Medulla oblongata (tissue), 1 donor: ENCODE measurements around the gene EIF3M.
"Not testable (repeated sequence)": the region's sequence is repeated elsewhere in the genome, so short reads cannot be mapped to it uniquely, and the experiment has no call there.

ENCODE experiments used
- DNase-seq: peaks from one replicate; pipeline ENCODE4 v3.0.0-alpha.2; 2015; ENCODE audit errors: extremely low spot score

Gene EIF3M

DNA sequence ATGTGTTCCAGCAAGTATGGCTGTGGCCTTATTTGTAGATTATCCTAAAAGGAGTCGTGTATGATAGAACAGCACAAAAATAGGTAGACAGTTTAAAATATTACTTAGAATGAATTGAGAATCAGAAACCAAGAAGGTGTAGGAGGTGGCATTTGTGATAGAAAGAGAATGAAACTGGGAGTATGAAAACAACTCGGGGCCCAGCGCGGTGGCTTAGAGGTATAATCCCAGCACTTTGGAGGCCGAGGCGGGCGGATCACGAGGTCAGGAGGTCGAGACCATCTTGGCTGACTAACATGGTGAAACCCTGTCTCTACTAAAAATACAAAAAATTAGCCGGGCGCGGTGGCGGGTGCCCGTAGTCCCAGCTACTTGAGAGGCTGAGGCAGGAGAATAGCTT lies 12.5 kb downstream of the EIF3M start:
- DNase-seq = not testable (repeated sequence)

DNA sequence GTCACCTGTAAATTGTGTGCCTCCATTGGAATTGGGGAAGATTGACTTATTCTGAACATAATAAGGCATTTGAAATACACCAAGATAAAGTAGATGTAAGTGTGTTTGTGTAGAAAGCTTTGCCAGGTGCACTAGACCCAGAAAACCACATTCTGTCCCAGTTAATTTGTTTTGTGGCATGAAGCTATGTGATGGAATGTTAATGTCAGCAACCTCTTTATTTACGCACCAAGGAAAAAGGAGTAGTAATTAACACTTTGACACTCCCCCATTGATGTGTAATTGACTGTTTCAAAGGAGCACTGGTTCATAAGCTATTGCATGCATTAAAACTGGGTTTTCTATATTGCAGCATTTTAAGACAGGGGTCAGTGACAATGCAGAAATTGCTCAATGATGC lies 14.3 kb downstream of the EIF3M start:
- DNase-seq = no peak

DNA sequence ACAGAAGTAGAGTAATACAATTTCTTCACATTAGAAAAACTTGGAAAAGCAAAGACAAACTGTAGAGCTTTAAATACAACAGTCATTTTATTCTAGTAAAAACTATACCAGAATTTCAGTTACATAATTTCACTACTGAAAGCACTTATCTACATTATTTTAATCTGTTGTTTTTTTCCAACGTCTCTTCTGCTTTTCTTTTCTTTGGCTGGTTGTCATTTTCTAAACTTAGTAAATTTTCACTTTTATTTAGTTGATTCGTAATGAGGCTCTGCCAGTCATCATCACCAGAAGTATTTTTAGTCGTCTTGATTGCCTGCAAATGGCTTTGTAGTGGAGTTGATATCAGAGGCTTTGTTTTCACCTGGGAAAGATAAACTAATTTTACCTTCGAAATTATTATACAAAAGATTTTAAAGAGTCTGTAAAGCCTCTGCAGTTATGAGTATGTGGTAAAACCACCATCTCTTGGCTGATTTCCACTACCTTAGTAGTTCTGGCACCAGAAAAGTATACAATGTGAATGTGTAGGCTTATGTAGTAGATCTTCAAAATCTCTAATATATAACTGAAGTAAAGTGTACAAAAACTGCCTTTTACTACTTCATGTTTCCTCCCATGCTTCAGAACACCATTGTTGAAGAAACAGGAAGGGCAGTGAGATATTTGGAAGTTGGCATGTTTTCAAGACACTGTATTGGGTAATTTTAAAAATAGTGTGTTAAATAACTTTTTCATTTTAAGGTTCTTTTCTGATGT lies 19.2 kb downstream of the EIF3M start:
- DNase-seq = no peak

DNA sequence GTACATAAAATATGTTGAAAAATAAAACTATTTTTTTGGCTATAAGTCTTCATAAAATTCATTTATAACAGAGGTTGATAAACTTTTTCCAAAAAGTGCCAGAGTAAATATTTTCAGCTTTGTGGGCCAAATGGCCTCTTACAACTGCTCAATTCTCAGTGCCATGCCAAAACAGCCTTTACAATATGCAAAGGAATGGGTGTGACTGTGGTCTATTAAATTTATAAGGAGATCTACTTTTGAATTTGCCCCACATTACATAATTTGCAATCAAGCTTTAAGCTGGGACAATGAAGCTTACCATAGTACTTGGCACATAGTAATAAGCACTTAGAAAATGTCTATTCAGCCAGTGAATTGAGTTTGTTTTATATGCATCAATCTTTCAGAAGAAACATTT lies 22.6 kb downstream of the EIF3M start:
- DNase-seq = no peak

DNA sequence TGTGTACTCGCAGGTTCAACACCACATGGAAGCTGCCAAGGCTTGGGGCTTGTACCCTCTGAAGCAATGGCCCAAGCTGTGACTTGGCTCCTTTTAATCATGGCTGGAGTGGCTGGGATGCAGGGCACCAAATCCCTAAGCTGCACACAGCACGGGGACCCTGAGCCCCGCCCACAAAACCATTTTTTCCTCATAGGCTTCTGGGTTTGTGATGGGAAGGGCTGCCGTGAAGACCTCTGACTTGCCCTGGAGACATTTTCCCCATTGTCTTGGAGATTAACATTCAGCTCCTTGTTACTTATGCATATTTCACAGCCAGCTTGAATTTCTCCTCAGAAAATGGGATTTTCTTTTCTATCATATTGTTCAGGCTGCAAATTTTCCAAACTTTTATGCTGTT lies 25.2 kb downstream of the EIF3M start:
- DNase-seq = not testable (repeated sequence)

DNA sequence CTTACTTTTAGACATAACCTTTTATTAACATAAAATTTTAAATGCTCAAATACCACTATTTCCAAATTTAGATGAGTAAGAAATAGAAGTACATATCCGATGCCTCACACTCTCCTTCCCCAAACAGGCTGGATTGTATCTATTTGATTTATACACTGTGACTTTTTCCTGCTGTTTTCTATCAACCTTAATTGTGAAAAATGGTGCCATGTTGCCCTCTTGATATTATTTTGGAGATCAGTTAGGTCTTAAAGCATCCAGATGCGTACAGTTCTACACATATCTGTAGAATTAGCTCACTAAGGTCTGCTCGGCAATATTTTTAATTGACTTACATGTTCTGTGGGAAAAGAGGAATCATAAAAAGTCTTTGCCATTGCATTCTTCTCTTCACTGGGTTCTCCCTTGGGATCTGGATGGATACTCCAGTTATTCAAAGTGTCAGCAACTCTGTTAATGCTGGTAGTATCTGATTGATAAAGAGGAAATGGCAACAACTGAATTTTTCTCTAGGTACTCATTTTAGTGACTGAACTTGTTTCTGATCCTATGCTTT lies 27.2 kb downstream of the EIF3M start:
- DNase-seq = no peak

DNA sequence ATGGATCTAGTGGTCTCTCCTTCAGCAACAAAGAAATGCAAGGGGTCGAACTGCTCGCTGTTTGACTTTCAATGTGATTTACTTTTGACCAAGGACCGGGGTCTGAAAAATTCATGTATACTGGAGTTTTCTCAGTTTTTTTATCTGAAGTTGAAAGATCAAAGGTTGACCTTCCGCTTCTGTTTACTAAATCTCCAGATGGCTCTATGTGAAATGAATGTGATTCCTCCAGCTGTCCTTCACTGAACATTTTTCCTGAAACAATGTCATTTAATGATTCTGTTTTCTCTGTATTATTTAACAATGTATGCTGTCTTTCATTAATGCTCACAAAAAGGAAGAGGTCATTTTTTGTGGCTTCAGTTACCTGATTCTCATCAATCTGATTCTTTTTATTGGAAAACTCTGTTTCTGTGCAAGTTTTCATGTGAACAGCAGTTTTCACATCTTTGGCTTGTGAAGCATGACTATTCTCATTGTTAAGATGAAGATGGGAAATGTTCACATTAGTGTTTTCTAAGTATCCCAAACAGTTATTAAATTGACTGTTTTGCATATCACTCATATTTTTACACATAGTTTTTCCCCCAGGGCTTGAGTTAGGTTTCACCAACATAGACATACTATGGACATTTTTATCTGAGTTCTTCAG lies 30.0 kb downstream of the EIF3M start:
- DNase-seq = no peak

DNA sequence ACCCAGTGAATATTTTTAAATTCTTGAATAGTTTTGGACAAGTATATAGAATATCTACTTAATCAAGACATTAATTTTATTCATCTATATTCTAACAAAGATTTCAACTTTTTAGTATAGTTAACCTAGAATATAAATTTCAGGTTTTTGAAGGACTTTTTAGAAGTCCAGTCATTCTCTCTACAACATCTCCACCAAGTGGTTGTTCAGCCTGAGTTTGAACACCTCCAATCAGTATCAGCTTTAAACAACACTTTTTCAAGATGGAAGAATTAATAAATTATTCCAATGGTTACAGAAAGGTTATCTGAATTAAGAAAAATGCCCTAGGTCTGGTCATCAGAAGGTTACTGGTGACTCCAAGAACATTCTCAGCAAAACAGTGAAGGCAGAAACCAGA lies 31.8 kb downstream of the EIF3M start:
- DNase-seq = no peak

DNA sequence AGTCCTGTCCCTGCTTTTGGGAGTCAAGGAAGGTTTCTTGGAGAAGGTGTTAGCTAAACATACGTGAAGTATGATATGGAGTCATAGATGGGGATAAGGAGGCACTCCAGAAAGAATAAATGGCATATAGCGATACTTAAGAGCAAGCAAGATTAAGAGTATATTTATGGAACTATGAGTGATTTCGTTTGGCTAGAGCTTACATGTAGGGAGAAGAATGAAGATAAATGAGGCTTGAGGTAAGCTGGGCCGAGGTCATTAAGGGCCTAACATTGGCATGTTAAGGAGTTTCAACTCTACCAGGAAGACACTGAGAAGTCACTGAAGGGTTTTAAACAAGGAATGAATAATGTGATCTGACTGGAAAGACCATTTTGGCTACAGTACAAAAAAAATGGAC lies 33.3 kb downstream of the EIF3M start:
- no peak for DNase-seq

DNA sequence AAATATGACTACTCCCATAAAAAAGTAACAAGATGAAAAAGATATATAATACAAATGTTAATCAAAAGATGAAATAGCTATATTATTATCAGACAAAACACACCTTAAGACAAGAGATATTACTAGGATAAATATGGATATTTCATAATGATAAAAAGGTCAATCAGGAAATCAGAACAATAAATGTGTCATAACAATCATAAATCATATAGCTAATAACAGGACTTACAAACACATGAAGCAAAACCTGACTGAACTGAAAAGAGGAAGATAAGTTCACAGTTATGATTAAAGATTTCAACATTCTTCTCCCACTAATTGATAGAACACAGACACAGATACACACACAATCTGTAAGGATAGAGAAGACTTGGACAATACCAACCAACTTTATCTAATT lies 47.2 kb downstream of the EIF3M start:
- DNase-seq = no peak

DNA sequence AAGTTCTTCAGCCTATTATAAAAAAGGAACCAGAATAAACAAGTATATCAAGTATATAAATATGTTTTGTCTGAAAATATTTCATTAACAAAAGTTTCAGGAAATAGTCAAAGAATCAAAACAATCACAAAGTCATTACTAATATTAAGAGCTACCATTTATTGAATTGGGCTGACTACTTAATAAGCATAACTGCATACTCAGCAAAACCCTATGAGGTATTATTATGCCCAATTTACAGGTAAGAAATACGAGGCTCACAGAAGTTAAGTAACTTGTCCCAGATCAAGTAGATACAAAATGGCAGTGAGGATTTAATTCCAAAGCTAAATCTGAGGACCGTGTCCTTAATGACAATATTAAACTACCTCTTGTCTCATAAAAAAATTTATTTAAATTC lies 52.2 kb downstream of the EIF3M start:
- no peak for DNase-seq

DNA sequence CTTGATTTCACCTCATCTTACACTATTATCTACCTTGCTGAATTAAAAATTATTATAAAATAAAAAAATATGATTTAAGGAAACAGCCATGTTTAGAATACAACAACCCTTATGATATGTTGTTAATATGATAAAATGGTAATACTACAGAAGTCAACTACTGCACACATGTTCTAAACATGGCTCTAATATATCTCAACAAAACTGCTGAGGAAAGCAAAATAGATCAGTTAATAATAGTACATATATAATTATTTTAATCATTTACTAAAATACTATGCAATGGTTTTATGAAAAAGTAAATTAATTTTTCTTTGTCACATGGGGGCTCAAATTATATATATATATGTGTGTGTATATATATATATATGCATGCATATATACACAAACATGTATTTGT lies 57.7 kb downstream of the EIF3M start:
- DNase-seq = no peak

DNA sequence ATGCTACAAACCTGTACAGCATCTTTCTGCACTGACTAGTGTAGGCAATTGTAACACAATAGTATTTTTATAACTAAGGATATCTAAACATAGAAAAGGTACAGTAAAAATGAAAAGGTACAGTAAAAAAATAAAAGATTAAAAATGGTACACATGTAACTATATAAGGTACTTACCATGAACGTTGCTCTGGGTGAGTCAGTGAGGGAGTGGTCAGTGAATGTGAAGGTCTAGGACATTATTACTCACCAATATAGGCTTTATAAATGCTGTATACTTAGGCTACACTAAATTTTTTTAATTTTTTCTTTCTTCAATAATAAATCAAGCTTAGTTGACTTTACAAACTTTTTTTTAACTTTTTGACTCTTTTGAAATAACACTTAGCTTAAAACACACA lies 59.9 kb downstream of the EIF3M start:
- DNase-seq = no peak
